Cardiac muscle cell (in vitro differentiated cells and primary cell): Measurements from ENCODE around the gene TPSD1. TPM values are rescaled to one million over a fixed set of nuclear protein-coding genes. Genes with fewer than 3 reads are reported as not detected.
"Not testable (repeated sequence)": the region's sequence is repeated elsewhere in the genome, so short reads cannot be mapped to it uniquely, and the experiment has no call there.

ENCODE experiments used
- DNase-seq, 2 donors: peaks; one replicate each; pipeline versions ENCODE4 v3.0.0 to v3.0.0-alpha.2; 2010 to 2017; ENCODE audit warnings: low read depth in 1 of 2, low spot score in 1 of 2
- H3K27ac ChIP-seq: fragments of 200-600 bp; sonication (generic); 2 replicates; pipeline ENCODE4 v1.5.1; 2016
- H3K27me3 ChIP-seq: fragments of 200-600 bp; sonication (generic); 2 replicates; pipeline ENCODE4 v1.6.0; 2016; ENCODE audit warnings: control low read depth
- H3K36me3 ChIP-seq: fragments of 200-600 bp; sonication (generic); 2 replicates; pipeline ENCODE4 v1.5.1; 2016; ENCODE audit warnings: control low read depth
- H3K4me1 ChIP-seq: fragments of 200-600 bp; sonication (generic); 2 replicates; pipeline ENCODE4 v1.8.1; 2017; ENCODE audit warnings: low read depth, mild to moderate bottlenecking, mixed run types
- H3K4me3 ChIP-seq: fragments of 200-600 bp; sonication (generic); 2 replicates; pipeline ENCODE4 v1.5.1; 2016; ENCODE audit warnings: mild to moderate bottlenecking
- H3K9me3 ChIP-seq: fragments of 200-600 bp; sonication (generic); 2 replicates; pipeline ENCODE4 v1.5.1; 2017; ENCODE audit warnings: low read depth, mild to moderate bottlenecking, control low read depth
- polyA plus RNA-seq: library from polyadenylated mRNA; unstranded; fragments of >200 nt; fragmentation: Nextera tagmentation; extraction: Ambion mirVana; gene quantifications from 2 replicates; pipeline ENCODE4 v1.2.1, GENCODE V29; 2016
- total RNA-seq: library from RNA; depleted of rRNA; stranded (reverse); fragments of >200 nt; gene quantifications from 2 replicates; pipeline ENCODE4 v1.2.3, GENCODE V29; 2016
- TF ChIP-seq, protein P1 (sequence below): IDR thresholded peaks from 2 replicates; pipeline ENCODE4 v1.5.1; 2012; ENCODE audit warnings: low read depth, mild to moderate bottlenecking, low read length

TPSD1 gene
- total RNA-seq (not detected in 2 replicates), polyA plus RNA-seq (not detected in 2 replicates)

DNA sequence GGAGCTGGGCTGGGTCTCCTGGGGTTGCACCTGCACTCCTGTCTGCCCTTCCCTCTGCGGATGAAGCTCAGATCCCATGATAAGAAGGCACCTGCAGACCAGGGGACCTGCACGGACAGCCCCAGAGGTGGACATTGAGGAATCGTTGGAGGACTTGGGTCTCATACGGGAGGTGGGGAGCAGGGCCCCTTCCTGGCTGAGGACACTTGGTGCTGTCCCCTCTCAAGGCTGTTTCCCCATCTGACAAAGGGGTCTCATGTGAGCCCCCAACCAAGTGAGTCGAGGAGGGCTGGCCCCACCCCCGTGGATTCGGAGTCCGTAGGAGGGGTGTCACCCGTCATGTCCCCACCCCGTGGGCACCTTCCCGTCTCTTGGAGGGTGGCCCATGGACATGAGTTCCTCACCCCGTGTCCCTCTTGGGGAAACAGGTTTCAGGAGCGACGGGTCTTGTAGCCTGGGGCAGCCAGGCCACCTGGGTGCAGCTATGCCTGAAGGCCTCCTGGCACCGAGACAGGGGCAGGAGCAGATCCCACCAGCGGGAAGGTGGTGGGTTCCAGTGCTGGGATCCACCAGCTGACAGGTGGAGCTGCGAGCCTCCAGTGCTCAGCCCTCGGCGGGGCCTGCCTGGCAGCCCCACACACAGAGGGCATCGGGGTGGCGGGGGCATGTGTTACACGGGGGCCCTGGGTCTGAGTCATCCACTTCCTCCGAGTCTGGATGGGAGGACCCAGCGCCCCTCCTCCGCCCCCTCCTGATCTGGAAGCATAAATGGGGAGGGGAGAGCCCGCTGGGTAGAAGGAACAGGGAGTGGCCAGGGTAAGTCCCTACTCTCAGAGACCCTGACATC, at the start of gene TPSD1:
Gene TPSD1, plus strand, starts transcription at position 794 of the 847 bp plus-strand sequence. CDS start 212 bp downstream, outside the sequence.
- not testable (repeated sequence) for H3K4me3 ChIP-seq, H3K9me3 ChIP-seq, H3K4me1 ChIP-seq, H3K36me3 ChIP-seq, H3K27ac ChIP-seq, DNase-seq
- H3K27me3 ChIP-seq: peaks cover 32% of the 10 kb centered on the region

DNA sequence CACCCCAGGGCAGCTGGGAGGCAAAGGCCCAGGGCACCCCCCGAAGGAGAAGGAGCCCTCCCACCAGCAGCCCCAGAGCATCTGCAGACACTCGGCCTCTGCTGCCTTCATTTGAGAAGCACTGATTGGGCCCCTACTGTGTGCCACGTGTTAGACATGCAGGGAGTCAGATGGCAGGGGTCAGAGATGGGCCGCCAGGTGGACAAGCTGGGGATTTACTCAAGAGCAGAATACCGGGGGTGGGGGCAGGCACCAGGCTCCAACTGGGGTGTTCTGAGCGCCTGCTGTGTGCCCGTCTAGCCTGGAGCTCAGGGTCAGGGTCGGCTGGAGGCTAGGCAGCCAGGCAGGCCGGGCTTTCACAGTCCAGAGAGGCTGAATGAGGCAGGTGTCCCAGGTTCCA, 49.5 kb upstream of the TPSD1 start:
- no peak for DNase-seq
- H3K4me3 ChIP-seq: no peak overlapping the region
- TF ChIP-seq, protein P1, sequence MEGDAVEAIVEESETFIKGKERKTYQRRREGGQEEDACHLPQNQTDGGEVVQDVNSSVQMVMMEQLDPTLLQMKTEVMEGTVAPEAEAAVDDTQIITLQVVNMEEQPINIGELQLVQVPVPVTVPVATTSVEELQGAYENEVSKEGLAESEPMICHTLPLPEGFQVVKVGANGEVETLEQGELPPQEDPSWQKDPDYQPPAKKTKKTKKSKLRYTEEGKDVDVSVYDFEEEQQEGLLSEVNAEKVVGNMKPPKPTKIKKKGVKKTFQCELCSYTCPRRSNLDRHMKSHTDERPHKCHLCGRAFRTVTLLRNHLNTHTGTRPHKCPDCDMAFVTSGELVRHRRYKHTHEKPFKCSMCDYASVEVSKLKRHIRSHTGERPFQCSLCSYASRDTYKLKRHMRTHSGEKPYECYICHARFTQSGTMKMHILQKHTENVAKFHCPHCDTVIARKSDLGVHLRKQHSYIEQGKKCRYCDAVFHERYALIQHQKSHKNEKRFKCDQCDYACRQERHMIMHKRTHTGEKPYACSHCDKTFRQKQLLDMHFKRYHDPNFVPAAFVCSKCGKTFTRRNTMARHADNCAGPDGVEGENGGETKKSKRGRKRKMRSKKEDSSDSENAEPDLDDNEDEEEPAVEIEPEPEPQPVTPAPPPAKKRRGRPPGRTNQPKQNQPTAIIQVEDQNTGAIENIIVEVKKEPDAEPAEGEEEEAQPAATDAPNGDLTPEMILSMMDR: no peak

DNA sequence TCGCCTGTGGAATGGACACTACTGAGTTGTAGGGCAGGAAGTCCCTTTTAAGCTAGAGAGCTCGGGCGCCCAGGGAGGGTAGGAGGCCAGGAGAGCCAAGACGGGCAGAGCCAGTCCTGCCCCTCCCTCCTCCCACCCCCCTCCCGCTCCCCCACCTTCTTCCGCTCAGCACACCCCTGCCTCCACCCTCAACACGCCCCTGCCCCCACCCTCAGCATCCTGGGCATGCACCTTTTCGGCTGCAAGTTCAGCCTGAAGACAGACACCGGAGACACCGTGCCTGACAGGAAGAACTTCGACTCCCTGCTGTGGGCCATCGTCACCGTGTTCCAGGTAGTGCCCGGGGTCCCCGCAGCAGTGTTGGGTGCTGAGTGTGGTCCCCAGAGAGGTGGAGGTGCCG, 49.1 kb upstream of the TPSD1 start:
- no peak overlapping the region for H3K4me3 ChIP-seq
- H3K4me1 ChIP-seq: no peaks in the 10 kb centered on the region
- no peaks in the 10 kb centered on the region for H3K27me3 ChIP-seq
- DNase-seq: no peak
- TF ChIP-seq, protein P1: no peak
- H3K36me3 ChIP-seq: peaks cover 6% of the 10 kb centered on the region
- no peak overlapping the region for H3K27ac ChIP-seq
- H3K9me3 ChIP-seq: no peaks in the 10 kb centered on the region

More for the DNA sequence above, 49.5 kb upstream of the TPSD1 start:
- no peaks in the 10 kb centered on the region for H3K4me1 ChIP-seq
- no peak overlapping the region for H3K27ac ChIP-seq
- peaks cover 6% of the 10 kb centered on the region for H3K36me3 ChIP-seq
- H3K27me3 ChIP-seq: no peaks in the 10 kb centered on the region
- no peaks in the 10 kb centered on the region for H3K9me3 ChIP-seq

DNA sequence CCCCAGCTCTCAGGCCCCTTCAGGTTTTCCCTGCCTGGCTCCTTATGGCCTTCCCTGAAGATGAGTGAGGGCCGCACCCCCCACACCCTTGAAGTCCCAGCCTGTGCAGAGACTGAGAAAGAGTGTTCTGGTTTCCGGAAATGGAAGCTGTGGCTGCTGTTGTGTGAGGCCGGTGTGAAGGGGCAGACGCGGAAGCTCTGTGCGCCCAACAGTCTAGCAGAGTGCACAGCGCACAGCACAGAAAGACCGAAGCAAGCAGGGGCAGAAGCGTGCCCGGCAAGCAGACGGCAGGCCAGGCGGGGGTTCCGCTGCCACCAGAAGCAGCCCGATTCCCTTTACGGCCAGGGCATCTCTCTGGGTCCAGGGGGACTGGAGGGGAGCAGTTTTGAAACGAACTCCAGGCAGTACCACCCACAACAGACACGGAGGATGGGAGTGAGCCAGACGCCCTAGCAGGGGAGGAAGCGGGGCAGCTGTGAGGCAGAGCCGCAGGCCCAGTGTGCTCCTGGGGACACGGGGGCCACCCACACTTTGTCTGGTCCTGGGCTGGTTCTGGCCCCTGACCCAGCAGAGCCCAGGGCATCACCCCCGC, 47.5 kb upstream of the TPSD1 start:
- H3K4me3 ChIP-seq: no peak overlapping the region

DNA sequence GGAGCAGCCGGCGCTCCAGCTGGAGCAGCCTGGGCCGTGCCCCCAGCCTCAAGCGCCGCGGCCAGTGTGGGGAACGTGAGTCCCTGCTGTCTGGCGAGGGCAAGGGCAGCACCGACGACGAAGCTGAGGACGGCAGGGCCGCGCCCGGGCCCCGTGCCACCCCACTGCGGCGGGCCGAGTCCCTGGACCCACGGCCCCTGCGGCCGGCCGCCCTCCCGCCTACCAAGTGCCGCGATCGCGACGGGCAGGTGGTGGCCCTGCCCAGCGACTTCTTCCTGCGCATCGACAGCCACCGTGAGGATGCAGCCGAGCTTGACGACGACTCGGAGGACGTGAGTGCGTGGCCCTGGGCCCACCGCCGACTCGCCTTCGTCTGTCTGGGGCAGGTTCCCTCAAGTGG, 46.8 kb upstream of the TPSD1 start:
- H3K4me3 ChIP-seq: no peak overlapping the region
- TF ChIP-seq, protein P1: no peak
- no peak overlapping the region for H3K27ac ChIP-seq
- no peak for DNase-seq
- H3K9me3 ChIP-seq: no peaks in the 10 kb centered on the region
- H3K36me3 ChIP-seq: peaks cover 6% of the 10 kb centered on the region
- no peaks in the 10 kb centered on the region for H3K27me3 ChIP-seq
- H3K4me1 ChIP-seq: no peaks in the 10 kb centered on the region

More for the DNA sequence above, 47.5 kb upstream of the TPSD1 start:
- DNase-seq: no peak
- H3K27me3 ChIP-seq: no peaks in the 10 kb centered on the region
- TF ChIP-seq, protein P1: no peak
- no peaks in the 10 kb centered on the region for H3K9me3 ChIP-seq
- H3K36me3 ChIP-seq: peaks cover 6% of the 10 kb centered on the region
- H3K27ac ChIP-seq: no peak overlapping the region
- no peaks in the 10 kb centered on the region for H3K4me1 ChIP-seq

DNA sequence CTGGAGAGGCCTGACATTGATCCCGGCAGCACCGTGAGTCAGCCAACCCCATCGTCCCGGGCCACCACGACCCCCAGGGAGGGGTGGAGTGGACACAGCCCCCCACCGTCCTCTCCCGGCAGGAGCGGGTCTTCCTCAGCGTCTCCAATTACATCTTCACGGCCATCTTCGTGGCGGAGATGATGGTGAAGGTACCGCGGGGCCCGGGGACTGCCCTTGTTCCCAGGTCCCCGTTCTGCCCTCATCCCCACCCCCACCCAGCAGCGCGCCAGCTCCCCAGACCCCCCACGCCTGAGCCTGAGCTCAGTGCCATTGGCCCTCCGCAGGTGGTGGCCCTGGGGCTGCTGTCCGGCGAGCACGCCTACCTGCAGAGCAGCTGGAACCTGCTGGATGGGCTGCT, 45.4 kb upstream of the TPSD1 start:
- H3K27me3 ChIP-seq: no peaks in the 10 kb centered on the region
- no peaks in the 10 kb centered on the region for H3K9me3 ChIP-seq
- TF ChIP-seq, protein P1: no peak
- no peak for DNase-seq
- peaks cover 6% of the 10 kb centered on the region for H3K36me3 ChIP-seq
- no peak overlapping the region for H3K4me3 ChIP-seq
- no peak overlapping the region for H3K27ac ChIP-seq
- H3K4me1 ChIP-seq: no peaks in the 10 kb centered on the region
